Measurements from ENCODE around the gene TMEM131L.
"Not testable (repeated sequence)": the region's sequence is repeated elsewhere in the genome, so short reads cannot be mapped to it uniquely, and the experiment has no call there.

TMEM131L gene

GRCh38 chr4:153448003-153448731, 18.0 kb upstream of the TMEM131L start:
- DNase-seq: no peak

GRCh38 chr4:153449338-153449737, 16.8 kb upstream of the TMEM131L start:
- no peak for DNase-seq

GRCh38 chr4:153450544-153450917, 15.6 kb upstream of the TMEM131L start:
- no peak for DNase-seq

- not testable (repeated sequence) for DNase-seq
Observed at GRCh38 chr4:153451145-153451544, 15.0 kb upstream of the TMEM131L start.

- no peak for DNase-seq
Observed at GRCh38 chr4:153451911-153452657, 14.1 kb upstream of the TMEM131L start.

GRCh38 chr4:153452658-153453378, 13.3 kb upstream of the TMEM131L start:
- DNase-seq: no peak

- DNase-seq: no peak
Observed at GRCh38 chr4:153453402-153453801, 12.8 kb upstream of the TMEM131L start.

GRCh38 chr4:153458969-153459368, 7.2 kb upstream of the TMEM131L start:
- DNase-seq: no peak

GRCh38 chr4:153461549-153461948, 4.6 kb upstream of the TMEM131L start:
- DNase-seq: not testable (repeated sequence)

- no peak for DNase-seq
Observed at GRCh38 chr4:153464068-153464467, 2.1 kb upstream of the TMEM131L start.

- no peak for DNase-seq
Observed at GRCh38 chr4:153465140-153465539, 1.0 kb upstream of the TMEM131L start.

- peak; percentile 29 for DNase-seq
Observed at GRCh38 chr4:153465615-153466080, 512 bp upstream of the TMEM131L start.

GRCh38 chr4:153466949-153467896, 1.1 kb downstream of the TMEM131L start:
- no peak for DNase-seq

GRCh38 chr4:153467897-153468262, 1.7 kb downstream of the TMEM131L start:
- DNase-seq: no peak

GRCh38 chr4:153468587-153468986, 2.4 kb downstream of the TMEM131L start:
- no peak for DNase-seq

GRCh38 chr4:153469031-153469430, 2.9 kb downstream of the TMEM131L start:
- no peak for DNase-seq

- DNase-seq: not testable (repeated sequence)
Observed at GRCh38 chr4:153471071-153471697, 5.0 kb downstream of the TMEM131L start.

- DNase-seq: no peak
Observed at GRCh38 chr4:153471698-153472093, 5.5 kb downstream of the TMEM131L start.

GRCh38 chr4:153472122-153473037, 6.2 kb downstream of the TMEM131L start:
- DNase-seq: no peak

GRCh38 chr4:153474251-153474650, 8.1 kb downstream of the TMEM131L start:
- no peak for DNase-seq
